Amniotic epithelial cell (primary cell): Measurements from ENCODE around the gene PDXK.
"Not testable (repeated sequence)": the region's sequence is repeated elsewhere in the genome, so short reads cannot be mapped to it uniquely, and the experiment has no call there.

Experiments used
- DNase-seq: peaks from one replicate; pipeline ENCODE4 v3.0.0-alpha.2; 2010; ENCODE audit warnings: low read depth

Gene PDXK

GRCh38 chr21:43718872-43719747, at the start of gene PDXK:
TSS of gene PDXK (plus strand) at chr21:43719129. CDS start at chr21:43719295, 166 bp downstream.
- peak; percentile 82 for DNase-seq

- no peak for DNase-seq
Observed at GRCh38 chr21:43669828-43670605, 48.9 kb upstream of the PDXK start.

- no peak for DNase-seq
Observed at GRCh38 chr21:43675871-43676270, 43.1 kb upstream of the PDXK start.

- DNase-seq = no peak
Observed at GRCh38 chr21:43676391-43676790, 42.5 kb upstream of the PDXK start.

GRCh38 chr21:43679951-43680350, 39.0 kb upstream of the PDXK start:
- DNase-seq = no peak

- DNase-seq = not testable (repeated sequence)
Observed at GRCh38 chr21:43680421-43680820, 38.5 kb upstream of the PDXK start.

GRCh38 chr21:43681650-43682049, 37.3 kb upstream of the PDXK start:
- no peak for DNase-seq

- no peak for DNase-seq
Observed at GRCh38 chr21:43684424-43684823, 34.5 kb upstream of the PDXK start.

GRCh38 chr21:43686811-43687565, 31.9 kb upstream of the PDXK start:
- DNase-seq = no peak

- no peak for DNase-seq
Observed at GRCh38 chr21:43687566-43688399, 31.1 kb upstream of the PDXK start.

GRCh38 chr21:43688906-43689305, 30.0 kb upstream of the PDXK start:
- no peak for DNase-seq

GRCh38 chr21:43689556-43690337, 29.2 kb upstream of the PDXK start:
- no peak for DNase-seq

- DNase-seq = no peak
Observed at GRCh38 chr21:43690346-43690745, 28.6 kb upstream of the PDXK start.

- no peak for DNase-seq
Observed at GRCh38 chr21:43691086-43691795, 27.7 kb upstream of the PDXK start.

- no peak for DNase-seq
Observed at GRCh38 chr21:43691801-43692200, 27.1 kb upstream of the PDXK start.

GRCh38 chr21:43692949-43693348, 26.0 kb upstream of the PDXK start:
- DNase-seq = no peak

GRCh38 chr21:43693981-43694380, 24.9 kb upstream of the PDXK start:
- no peak for DNase-seq

GRCh38 chr21:43694437-43695079, 24.4 kb upstream of the PDXK start:
- no peak for DNase-seq

GRCh38 chr21:43696214-43696613, 22.7 kb upstream of the PDXK start:
- no peak for DNase-seq
